Measurements from ENCODE around the gene C12orf42. TPM values are rescaled to one million over a fixed set of nuclear protein-coding genes. Genes with fewer than 3 reads are reported as not detected.

The C12orf42 gene
- total RNA-seq, 1 experiment from 2014 or later: not detected

GRCh38 chr12:103348935-103349334, 146.8 kb downstream of the C12orf42 start:
- no TSS peak for BruUV-seq (replicated peaks)
- Histone ChIP-seq H3K9me2 (ENCODE audit: insufficient read depth) (no peaks in the 10 kb centered on the region), H4K20me1 (ENCODE audit: insufficient read depth) (no peaks in the 10 kb centered on the region; the same call in 1 of the 2 replicates), H2AFZ (no peak overlapping the region), H3K4me3 (no peak overlapping the region), H3K27ac (no peak overlapping the region), H3F3A (ENCODE audit: insufficient read depth, low read depth) (no peaks in the 10 kb centered on the region), H3K79me2 (ENCODE audit: low read depth) (no peaks in the 10 kb centered on the region), H3K27me3 (ENCODE audit: insufficient read depth, low read depth) (0 out of 2 replicates have a peak, but pooled peaks cover 5% of the 10 kb centered on the region), H3K4me2 (no peak overlapping the region), H3K4me1 (replicated peaks; ENCODE audit: insufficient read depth) (no peaks in the 10 kb centered on the region), H3K36me3 (ENCODE audit: low read depth) (no peaks in the 10 kb centered on the region), H3K9me3 (ENCODE audit: insufficient read depth, low read depth) (no peaks in the 10 kb centered on the region)
- intact Hi-C loops (cut with micrococcal nuclease; ENCODE audit: unreplicated experiment): no loop called here
- ChIA-PET CTCF (no interaction called here), POLR2A (ENCODE audit: unreplicated experiment) (no interaction called here)
- DNase-seq: no peak
- TF ChIP-seq CTCF (conservative IDR thresholded peaks at IDR 0.05): no peak
- no peak for TF ChIP-seq EZH2 (IDR thresholded peaks at IDR 0.05; ENCODE audit: low read depth)

GRCh38 chr12:103336940-103337339, 158.8 kb downstream of the C12orf42 start:
- no peak overlapping the region for H3K4me2 ChIP-seq
- intact Hi-C loops (cut with micrococcal nuclease; ENCODE audit: unreplicated experiment): no loop called here
- no peaks in the 10 kb centered on the region for H3K79me2 ChIP-seq (ENCODE audit: low read depth)
- H3K27me3 ChIP-seq (ENCODE audit: insufficient read depth, low read depth): peaks cover 7% of the 10 kb centered on the region; the same call in 1 of the 2 replicates
- no peaks in the 10 kb centered on the region for H3K36me3 ChIP-seq (ENCODE audit: low read depth)
- H3K9me3 ChIP-seq (ENCODE audit: insufficient read depth, low read depth): no peaks in the 10 kb centered on the region
- H4K20me1 ChIP-seq (ENCODE audit: insufficient read depth): no peaks in the 10 kb centered on the region
- no peaks in the 10 kb centered on the region for H3K9me2 ChIP-seq (ENCODE audit: insufficient read depth)
- CTCF ChIA-PET: no interaction called here
- no peak overlapping the region for H3K27ac ChIP-seq
- no TSS peak for BruUV-seq (replicated peaks)
- POLR2A ChIA-PET (ENCODE audit: unreplicated experiment): no interaction called here
- no peak overlapping the region for H3K4me3 ChIP-seq
- H2AFZ ChIP-seq: no peak overlapping the region
- DNase-seq: no peak
- no peaks in the 10 kb centered on the region for H3F3A ChIP-seq (ENCODE audit: insufficient read depth, low read depth)
- no peaks in the 10 kb centered on the region for H3K4me1 ChIP-seq (replicated peaks; ENCODE audit: insufficient read depth)
- TF ChIP-seq CTCF (conservative IDR thresholded peaks at IDR 0.05): no peak
- TF ChIP-seq EZH2 (IDR thresholded peaks at IDR 0.05; ENCODE audit: low read depth): no peak

GRCh38 chr12:103334466-103334865, 161.3 kb downstream of the C12orf42 start:
- intact Hi-C loops (cut with micrococcal nuclease; ENCODE audit: unreplicated experiment): no loop called here
- Histone ChIP-seq H3K27ac (no peak overlapping the region), H3K4me3 (no peak overlapping the region), H2AFZ (no peak overlapping the region), H4K20me1 (ENCODE audit: insufficient read depth) (no peaks in the 10 kb centered on the region), H3K79me2 (ENCODE audit: low read depth) (no peaks in the 10 kb centered on the region), H3K9me3 (ENCODE audit: insufficient read depth, low read depth) (no peaks in the 10 kb centered on the region), H3K4me2 (no peak overlapping the region), H3K27me3 (ENCODE audit: insufficient read depth, low read depth) (peaks cover 16% of the 10 kb centered on the region; the same call in 1 of the 2 replicates), H3K4me1 (replicated peaks; ENCODE audit: insufficient read depth) (no peaks in the 10 kb centered on the region), H3F3A (ENCODE audit: insufficient read depth, low read depth) (no peaks in the 10 kb centered on the region), H3K9me2 (ENCODE audit: insufficient read depth) (no peaks in the 10 kb centered on the region), H3K36me3 (ENCODE audit: low read depth) (no peaks in the 10 kb centered on the region)
- no peak for DNase-seq
- no peak for TF ChIP-seq EZH2 (IDR thresholded peaks at IDR 0.05; ENCODE audit: low read depth)
- TF ChIP-seq CTCF (conservative IDR thresholded peaks at IDR 0.05): no peak
- BruUV-seq (replicated peaks): no TSS peak
- POLR2A ChIA-PET (ENCODE audit: unreplicated experiment): no interaction called here
- CTCF ChIA-PET: no interaction called here
